Measurements from ENCODE around the gene HOXD10.

- TF ChIP-seq CTCF (conservative IDR thresholded peaks at IDR 0.05; ENCODE audit: low read depth in 2 of 2) (peak; percentile 74 to 93), EZH2phosphoT487 (IDR thresholded peaks at IDR 0.05; ENCODE audit: unreplicated experiment) (no peak), EZH2 (IDR thresholded peaks at IDR 0.05; ENCODE audit: low read depth, unreplicated experiment) (no peak), STAT1 (IDR thresholded peaks at IDR 0.05; ENCODE audit: unreplicated experiment) (no peak), POLR2AphosphoS5 (IDR thresholded peaks at IDR 0.05; ENCODE audit: low read depth) (no peak), ZNF114 (CRISPR knock-in tag; IDR thresholded peaks at IDR 0.05) (0 out of 2 replicates have a peak, but pooled peaks have one; percentile 8), ETS1 (IDR thresholded peaks at IDR 0.05) (no peak), REST (IDR thresholded peaks at IDR 0.05; ENCODE audit: unreplicated experiment) (no peak), NANOG (IDR thresholded peaks at IDR 0.05; ENCODE audit: borderline replicate concordance) (peak; percentile 50; the same call in 1 of the 2 replicates), CREB1 (CRISPR knock-in tag; IDR thresholded peaks at IDR 0.05; ENCODE audit: low read depth) (no peak; the same call in 1 of the 2 replicates), JUNB (IDR thresholded peaks at IDR 0.05; ENCODE audit: unreplicated experiment) (no peak), ZNF331 (CRISPR knock-in tag; IDR thresholded peaks at IDR 0.05; ENCODE audit: low read depth) (no peak), ZNF462 (CRISPR knock-in tag; IDR thresholded peaks at IDR 0.05) (no peak)
These were observed 19.4 kb upstream of the HOXD10 start for GRCh38 chr2:176096986-176097819.

All from GM23338 (cell line).